SH-SY5Y (cell line): ENCODE data around the gene CD80.

Experiments used
- GATA2 ChIP-seq: IDR thresholded peaks from 2 replicates; pipeline ENCODE4 v1.6.1; 2011; ENCODE audit warnings: mild to moderate bottlenecking, low read depth, low read length
- GATA3 ChIP-seq: IDR thresholded peaks from 2 replicates; pipeline ENCODE4 v1.6.1; 2011; ENCODE audit warnings: low read depth, mild to moderate bottlenecking, low read length, moderate library complexity

Gene CD80, protein sequence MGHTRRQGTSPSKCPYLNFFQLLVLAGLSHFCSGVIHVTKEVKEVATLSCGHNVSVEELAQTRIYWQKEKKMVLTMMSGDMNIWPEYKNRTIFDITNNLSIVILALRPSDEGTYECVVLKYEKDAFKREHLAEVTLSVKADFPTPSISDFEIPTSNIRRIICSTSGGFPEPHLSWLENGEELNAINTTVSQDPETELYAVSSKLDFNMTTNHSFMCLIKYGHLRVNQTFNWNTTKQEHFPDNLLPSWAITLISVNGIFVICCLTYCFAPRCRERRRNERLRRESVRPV

DNA sequence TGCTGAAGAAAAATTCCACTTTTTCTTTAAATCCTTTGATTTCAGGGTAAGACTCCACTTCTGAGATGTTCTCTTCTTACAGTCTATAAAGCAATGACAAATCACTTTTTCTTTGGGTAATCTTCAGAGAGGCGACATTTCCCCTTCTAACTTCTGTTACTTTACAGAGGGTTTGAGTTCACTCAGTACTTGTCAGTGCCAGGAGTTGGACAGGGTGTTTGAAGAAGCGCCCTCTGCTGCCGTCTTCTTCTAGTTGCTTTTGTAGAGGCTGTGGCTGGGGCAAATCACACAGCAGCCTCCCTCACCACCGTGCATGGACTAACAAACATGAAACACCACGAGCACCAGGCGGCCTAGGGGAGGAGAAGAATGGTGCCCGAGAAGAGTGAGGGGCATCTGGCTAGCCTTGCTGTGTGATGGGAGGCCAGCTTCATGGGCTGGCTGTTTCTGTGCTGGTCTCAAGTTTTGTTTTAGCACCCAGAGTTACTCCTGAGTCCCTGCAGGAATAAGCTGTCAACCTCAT, at the start of gene CD80:
Gene CD80, minus strand, starts transcription at position 174 of the 523 bp plus-strand sequence. CDS start 1,886 bp downstream, outside the sequence.
- no peak for TF ChIP-seq GATA3
- TF ChIP-seq GATA2 = no peak

DNA sequence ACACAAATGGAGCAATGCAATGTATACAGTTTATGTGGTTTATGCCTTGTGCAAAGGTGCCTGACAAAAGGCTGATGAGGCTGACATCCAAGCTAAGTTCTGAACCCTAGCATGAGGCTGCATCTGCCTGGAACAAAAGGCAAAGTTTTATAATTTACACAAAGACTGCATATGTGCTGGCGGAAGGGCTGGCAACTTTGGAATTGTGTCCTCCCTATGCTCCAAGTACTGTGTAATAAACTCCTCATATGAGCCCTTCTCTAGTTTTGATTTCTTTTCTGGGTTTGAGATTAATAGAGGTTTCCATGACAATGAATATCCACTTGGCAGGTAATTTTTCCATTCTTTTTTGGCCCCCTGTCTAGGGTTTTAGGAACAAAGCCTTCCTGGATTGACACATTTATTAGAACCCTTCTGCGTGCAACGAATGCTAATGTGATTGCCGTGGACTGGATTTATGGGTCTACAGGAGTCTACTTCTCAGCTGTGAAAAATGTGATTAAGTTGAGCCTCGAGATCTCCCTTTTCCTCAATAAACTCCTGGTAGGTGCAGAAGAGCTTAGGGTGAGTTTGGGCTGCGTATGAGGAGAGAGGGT, 49.1 kb upstream of the CD80 start:
- TF ChIP-seq GATA2 (no peak), GATA3 (no peak)

DNA sequence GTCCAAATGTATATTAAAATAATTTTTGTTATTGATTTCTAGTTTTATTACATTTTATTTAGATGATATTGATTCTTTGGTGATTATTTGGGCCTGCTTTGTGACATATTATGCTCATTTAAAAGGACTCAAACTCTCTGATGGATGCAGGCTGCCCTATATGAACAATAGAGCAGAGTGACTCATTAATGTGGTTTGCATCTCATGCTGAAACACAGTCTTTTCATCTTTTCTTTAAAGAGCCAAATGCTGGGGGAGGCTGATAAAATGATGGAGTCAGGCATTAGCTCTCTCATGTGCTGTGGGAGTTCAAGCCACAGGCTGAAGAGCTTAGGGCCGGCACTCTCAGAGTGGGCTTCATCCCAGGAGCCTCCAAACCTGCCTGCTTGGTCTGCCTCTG, 45.5 kb upstream of the CD80 start:
- no peak for TF ChIP-seq GATA2
- no peak for TF ChIP-seq GATA3

DNA sequence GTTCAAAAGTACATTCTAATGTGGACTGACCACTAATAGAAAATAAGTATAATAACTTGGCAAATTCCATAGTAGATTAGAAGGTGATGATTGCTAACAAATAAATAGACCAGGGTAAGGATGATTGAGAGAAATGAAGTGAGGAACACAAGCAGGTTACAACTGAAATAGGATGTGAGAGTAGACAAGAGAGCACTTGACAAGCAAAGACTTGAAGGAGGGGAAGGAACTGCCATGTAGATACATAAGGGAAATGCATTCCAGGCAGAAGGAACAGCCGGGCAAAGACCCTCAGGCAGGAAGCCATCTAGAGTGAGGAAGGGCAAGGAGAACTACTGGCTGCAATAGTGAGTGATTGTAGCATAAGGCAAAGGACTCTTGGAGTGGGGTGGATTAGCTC, 43.3 kb upstream of the CD80 start:
- TF ChIP-seq GATA2 = no peak
- TF ChIP-seq GATA3 = no peak

DNA sequence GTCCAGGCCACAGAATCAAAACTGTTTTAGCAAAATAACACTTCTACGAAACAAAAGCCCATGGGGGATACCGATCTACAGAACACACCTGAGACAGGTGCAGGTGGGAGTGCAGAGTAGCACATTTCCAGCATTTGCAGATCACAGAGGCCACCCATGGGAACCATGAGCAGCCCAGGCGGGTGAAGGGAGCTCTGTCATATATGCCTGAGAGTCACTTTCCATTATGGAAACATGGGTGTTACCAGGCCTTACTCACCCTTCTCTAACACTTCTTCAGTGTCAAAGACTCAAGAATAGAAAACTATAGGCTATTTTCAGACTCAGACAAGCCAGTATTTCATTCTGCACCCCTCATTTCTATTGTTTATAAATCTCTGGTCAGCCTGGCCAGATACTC, 41.7 kb upstream of the CD80 start:
- TF ChIP-seq GATA3 (no peak), GATA2 (no peak)

DNA sequence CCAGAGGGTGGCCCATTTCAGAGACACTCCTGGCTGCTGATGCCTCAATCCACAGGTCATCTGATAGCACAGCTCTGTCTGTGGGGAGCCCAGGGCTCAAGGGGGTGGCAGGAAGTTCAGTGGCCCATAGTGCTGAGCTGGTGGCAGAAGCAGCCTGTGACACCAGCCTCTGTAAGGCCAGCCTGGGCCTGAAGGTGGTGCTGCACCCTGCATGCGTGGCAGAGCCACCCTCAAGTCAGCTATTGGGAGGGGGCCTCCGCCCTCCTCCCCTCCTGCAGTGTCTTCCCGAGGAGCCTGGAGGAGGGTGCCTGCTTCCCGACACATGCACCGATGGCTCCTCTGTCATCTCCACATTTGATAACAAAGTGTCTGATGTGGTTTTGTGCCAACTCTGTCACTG, 41.3 kb upstream of the CD80 start:
- TF ChIP-seq GATA3 = no peak
- no peak for TF ChIP-seq GATA2

DNA sequence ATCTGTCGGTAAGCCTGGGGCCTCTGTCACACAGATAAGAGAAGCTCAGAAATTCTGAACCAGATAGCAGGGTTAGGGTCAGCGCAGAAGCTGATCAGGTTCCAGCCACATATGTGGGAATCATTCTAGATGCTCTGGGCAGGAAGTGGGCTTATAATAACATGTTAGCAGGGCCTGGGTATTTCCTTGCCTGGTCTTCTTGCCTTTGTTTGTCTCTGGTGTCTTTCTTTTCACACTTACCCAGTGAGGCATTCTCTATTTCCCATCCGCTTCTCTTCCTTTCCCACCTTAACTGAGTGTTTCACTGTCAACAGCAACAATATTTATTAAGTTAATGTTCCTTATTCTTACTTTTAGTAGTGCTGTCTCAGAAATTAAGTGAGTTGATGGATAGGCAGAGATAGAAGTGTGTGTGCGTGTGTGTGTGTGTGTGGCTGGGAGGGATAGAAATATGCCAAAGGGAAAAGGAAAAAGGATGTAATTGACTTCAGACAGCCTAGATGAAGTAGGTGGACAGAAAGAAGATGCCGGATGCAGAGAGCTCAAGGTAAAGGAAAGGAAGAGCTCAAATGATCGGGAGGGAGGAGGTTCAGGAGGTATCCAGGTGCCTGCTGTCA, 40.3 kb upstream of the CD80 start:
- TF ChIP-seq GATA2 (no peak), GATA3 (no peak)

DNA sequence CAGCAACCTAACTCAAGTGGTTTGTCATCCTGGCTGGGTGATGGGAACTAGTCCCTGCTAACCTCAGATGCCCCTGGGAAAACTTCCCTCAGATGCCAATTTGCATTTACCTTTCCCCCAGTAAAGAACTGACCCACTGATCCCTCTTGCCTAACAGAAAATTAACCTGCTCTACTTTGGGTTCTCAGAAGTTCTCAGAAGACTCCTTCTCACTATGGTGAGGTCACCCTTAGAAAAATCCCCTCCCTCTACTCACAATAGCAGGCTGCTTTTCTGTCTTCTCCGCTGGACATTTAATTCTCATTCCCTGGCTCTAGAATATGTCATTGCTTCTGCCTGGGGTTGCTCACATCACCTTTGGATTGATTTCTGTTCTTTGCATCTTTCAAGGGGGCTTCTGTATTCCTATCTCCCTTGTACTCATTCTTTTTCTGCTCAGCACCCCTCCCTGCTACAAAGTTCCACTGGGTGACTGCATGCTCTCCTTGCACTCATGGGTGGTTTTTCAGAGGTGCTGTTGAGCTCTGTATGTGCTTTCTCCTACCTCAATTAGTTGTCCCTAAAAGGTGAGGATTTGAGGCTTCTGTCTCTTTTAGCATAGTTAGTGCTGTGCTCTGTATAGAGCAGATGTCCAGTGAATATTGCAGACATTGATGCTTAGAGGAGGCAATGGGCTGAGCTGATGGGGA, 39.1 kb upstream of the CD80 start:
- TF ChIP-seq GATA2 = no peak
- no peak for TF ChIP-seq GATA3

DNA sequence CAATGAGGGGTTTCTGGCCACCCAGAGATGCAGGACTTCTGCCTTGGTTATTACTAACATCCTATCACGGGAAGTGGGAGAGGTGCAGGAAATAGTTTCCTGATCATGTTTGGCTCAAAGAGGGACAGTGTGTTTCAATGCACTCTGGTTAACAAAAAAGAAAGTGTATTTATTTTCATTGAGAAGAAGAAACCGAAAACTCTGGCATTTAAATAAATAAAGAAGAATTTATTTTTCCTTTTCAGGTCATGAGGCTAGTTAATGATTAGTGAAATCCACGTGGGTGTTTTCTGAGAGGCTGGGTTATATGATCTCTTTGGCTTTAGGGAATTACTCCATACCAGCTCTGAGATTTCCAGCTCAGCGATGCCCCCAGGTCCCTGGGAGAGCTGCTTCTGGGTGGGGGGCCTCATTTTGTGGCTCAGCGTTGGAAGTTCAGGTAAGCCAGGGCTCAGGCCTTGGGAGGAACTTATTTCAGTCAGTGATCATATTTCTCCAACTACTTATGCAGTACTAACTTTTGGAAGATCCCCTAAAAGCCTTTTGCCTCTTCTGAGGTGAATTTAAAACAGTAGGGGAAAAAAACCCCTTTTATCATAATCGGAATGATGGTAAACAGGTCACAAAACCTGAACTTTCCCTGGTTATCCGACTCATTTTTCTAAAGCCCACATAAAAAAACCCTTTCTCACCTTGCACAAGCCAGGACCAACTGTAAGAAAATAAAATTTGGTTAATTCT, 38.3 kb upstream of the CD80 start, which contains the start of gene PLA1A:
Gene PLA1A, plus strand, starts transcription at position 338 of the 741 bp plus-strand sequence. Its CDS starts 29 bp downstream, at position 367.
- TF ChIP-seq GATA3 (no peak), GATA2 (no peak)

DNA sequence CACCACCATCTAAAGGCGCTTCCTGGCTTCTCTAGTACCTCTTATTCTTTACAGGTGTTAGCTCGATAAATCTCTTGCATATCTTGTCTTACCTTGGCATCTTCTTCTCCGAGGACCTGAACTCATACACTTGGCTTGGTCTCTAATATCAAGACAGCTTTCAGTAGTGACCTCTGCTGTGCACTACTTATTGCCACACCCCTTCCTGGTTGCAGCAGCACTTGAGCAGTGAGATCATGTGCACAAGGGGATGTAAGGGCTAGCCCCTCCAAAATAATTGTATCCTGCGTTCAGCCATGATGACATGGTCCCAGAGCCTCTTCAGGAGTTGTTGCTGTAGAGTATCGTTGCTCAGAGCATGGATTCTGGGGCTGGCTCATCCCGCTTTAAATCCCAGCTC, 37.0 kb upstream of the CD80 start:
- no peak for TF ChIP-seq GATA3
- TF ChIP-seq GATA2 = no peak

DNA sequence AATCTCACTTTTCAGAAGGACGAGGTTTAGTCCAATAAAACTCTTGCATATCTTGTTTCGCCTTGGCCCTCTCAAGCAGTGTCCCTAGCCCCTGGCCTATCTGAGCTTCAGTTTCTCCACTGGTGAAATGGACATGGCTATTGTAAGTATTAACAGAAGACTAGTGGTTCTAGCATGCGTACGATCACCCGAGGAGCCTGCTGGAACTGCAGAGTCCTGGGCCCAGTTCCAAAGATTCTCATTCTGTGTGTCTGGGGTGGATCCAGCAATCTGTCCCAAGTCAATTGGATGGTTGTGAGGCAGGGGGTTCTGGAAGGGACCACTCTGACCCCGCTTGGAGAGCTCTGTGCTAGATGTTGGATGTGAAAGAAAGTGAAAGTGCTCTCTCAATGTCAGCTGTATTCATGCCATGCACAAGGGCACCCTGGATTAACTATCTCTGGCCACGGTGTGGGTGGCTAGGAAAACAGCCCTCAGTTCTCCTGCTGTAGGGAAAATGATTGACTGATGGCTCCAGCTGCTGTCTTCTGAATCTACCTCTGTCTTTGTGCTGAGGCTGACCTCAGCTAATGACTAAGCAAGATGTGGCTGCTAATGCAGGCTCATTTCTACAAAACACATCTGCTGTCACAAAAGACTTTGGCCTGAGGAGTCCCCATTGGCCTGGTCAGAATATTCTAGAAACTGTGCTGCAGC, 36.4 kb upstream of the CD80 start:
- no peak for TF ChIP-seq GATA2
- no peak for TF ChIP-seq GATA3

DNA sequence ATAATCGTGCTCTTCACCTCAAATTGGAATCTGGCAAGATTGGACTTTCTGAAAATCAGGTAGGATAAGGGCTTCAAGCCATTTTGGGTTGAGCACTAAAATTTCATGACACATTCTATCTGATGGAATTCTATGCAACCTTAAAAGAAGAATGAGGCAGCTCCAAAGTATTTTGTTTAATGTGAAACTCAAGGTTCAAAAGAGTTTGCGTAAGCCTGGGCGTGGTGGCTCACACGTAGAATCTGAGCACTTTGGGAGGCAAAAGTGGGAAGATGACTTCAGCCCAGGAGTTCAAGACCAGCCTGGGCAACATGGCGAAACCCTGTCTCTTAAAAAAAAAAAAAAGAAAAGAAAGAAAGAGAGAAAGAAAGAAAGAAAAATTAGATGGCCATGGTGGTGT, 34.7 kb upstream of the CD80 start:
- TF ChIP-seq GATA2 (no peak), GATA3 (no peak)

DNA sequence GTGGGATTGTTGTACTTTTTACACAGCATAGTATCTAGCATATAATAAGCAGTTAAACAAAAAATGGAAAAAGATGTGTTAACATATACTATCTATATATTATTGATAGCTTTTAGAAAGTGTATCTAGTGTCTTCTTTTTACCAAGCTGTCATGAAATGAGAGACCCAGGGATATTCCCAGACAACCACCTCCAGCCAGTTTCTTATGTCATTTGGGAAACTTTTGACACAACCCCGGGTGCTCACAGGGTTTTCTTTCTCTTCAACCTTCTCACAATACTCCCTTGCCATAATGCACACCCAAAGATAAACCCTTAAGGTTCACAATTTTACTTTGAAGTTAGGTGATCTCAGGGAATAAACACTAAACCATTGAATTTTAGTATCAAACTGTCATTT, 33.4 kb upstream of the CD80 start:
- no peak for TF ChIP-seq GATA2
- no peak for TF ChIP-seq GATA3
